ENCODE measurements around the gene SLC27A5. TPM values are rescaled to one million over a fixed set of nuclear protein-coding genes. Genes with fewer than 3 reads are reported as not detected.

The SLC27A5 gene
- total and polyA plus RNA-seq, 2 of the 4 experiments (the other 2 are of a cell fraction): 7.7 to 11.2 TPM

GRCh38 chr19:58492265-58492664 lies 19.5 kb downstream of the SLC27A5 start:
- Histone ChIP-seq H3K36me3 (ENCODE audit: control insufficient read depth, insufficient read depth, low read length) (no peaks in the 10 kb centered on the region), H3K18ac (ENCODE audit: low read depth, low read length) (no peak overlapping the region), H3K23ac (ENCODE audit: low read depth, low read length) (no peak overlapping the region), H2BK120ac (ENCODE audit: low read depth, low read length) (no peak overlapping the region), H3K9me3 (ENCODE audit: control insufficient read depth, insufficient read depth, low read length) (no peaks in the 10 kb centered on the region), H3K4ac (ENCODE audit: low read depth, low read length) (no peak overlapping the region), H4K5ac (ENCODE audit: low read depth, low read length) (no peak overlapping the region), H2BK15ac (ENCODE audit: low read depth, low read length) (no peak overlapping the region), H2BK5ac (ENCODE audit: low read depth, low read length, poor library complexity, severe bottlenecking) (no peak overlapping the region), H4K20me1 (ENCODE audit: insufficient read depth, low read length) (no peaks in the 10 kb centered on the region), H3K4me3 (ENCODE audit: insufficient read depth, low read depth, low read length) (no peak overlapping the region), H3K9ac (ENCODE audit: low read depth, low read length) (no peak overlapping the region), H3K27ac (ENCODE audit: insufficient read depth, low read length) (no peak overlapping the region), H2AK5ac (ENCODE audit: low read depth, low read length) (no peak overlapping the region), H3K27me3 (ENCODE audit: control insufficient read depth, insufficient read depth, low read length) (no peaks in the 10 kb centered on the region), H3K4me2 (ENCODE audit: low read depth, low read length) (no peak overlapping the region), H3K4me1 (ENCODE audit: control insufficient read depth, insufficient read depth, low read length) (no peaks in the 10 kb centered on the region), H3K79me1 (ENCODE audit: low read depth in 1 of 2, low read length in 2 of 2) (no peaks in the 10 kb centered on the region; a peak in 1 of 4 replicates), H3K9me1 (ENCODE audit: insufficient read depth, low read length) (peaks cover 3% of the 10 kb centered on the region; the same call in 1 of the 2 replicates), H2AFZ (replicated peaks; ENCODE audit: low read length, poor library complexity) (no peak overlapping the region), H4K8ac (ENCODE audit: low read depth in 2 of 2, low read length in 2 of 2) (no peak overlapping the region), H3K14ac (replicated peaks; ENCODE audit: low read depth, low read length) (no peak overlapping the region), H3K56ac (ENCODE audit: extremely low read depth, insufficient read depth, low read length) (no peak overlapping the region), H4K91ac (ENCODE audit: insufficient read depth, low read depth, low read length) (no peak overlapping the region), H2BK20ac (ENCODE audit: low read depth, low read length) (no peak overlapping the region), H2AK9ac (replicated peaks; ENCODE audit: low read depth, low read length, poor library complexity) (no peak overlapping the region)
- ATAC-seq (ENCODE audit: low read depth) (no peak), DNase-seq (no peak)
- no TSS peak for BruUV-seq (replicated peaks)
- in situ Hi-C loops (cut with MboI; ENCODE audit: low sequenced_read_pairs): no loop called here
- POLR2A ChIA-PET (ENCODE audit: unreplicated experiment): no interaction called here
- WGBS, 2 experiments (ENCODE audit: extremely low coverage in 2 of 2, insufficient read length in 1 of 2): 83% methylated on average over 2 of the region's 14 CpGs; no CpG with 5 or more reads in 1 of the 2 experiments
- TF ChIP-seq CEBPB (IDR thresholded peaks at IDR 0.05; ENCODE audit: low read depth, low read length) (no peak), SMC3 (IDR thresholded peaks at IDR 0.05; ENCODE audit: low read depth, low read length) (no peak), RCOR1 (IDR thresholded peaks at IDR 0.05; ENCODE audit: insufficient replicate concordance, low read length) (no peak), MAFK (IDR thresholded peaks at IDR 0.05; ENCODE audit: low read depth, low read length) (no peak), POLR2A (IDR thresholded peaks at IDR 0.05; ENCODE audit: low read depth, low read length) (no peak), CHD1 (IDR thresholded peaks at IDR 0.05; ENCODE audit: low read depth, low read length) (no peak), FOS (IDR thresholded peaks at IDR 0.05; ENCODE audit: low read depth, low read length) (no peak), MXI1 (IDR thresholded peaks at IDR 0.05; ENCODE audit: borderline replicate concordance, low read depth, low read length) (no peak), CTCF (conservative IDR thresholded peaks at IDR 0.05; ENCODE audit: low read depth, low read length) (no peak), NFE2L2 (IDR thresholded peaks at IDR 0.05; ENCODE audit: low read depth, low read length) (no peak), RAD21 (IDR thresholded peaks at IDR 0.05; ENCODE audit: low read length) (no peak), ELK1 (IDR thresholded peaks at IDR 0.05; ENCODE audit: borderline replicate concordance, low read depth, low read length) (no peak)
- dilution Hi-C loops (cut with HindIII; ENCODE audit: low sequenced_read_pairs, unreplicated experiment): no loop called here
- CTCF ChIA-PET: no interaction called here
- intact Hi-C loops (cut with micrococcal nuclease): no loop called here
